CD4-positive, alpha-beta T cell treated with Interleukin-6 for 4 hours (primary cell): Measurements from ENCODE around the gene EPS8L1.
"Not testable (repeated sequence)": the region's sequence is repeated elsewhere in the genome, so short reads cannot be mapped to it uniquely, and the experiment has no call there.

Experiments
- DNase-seq: peaks from one replicate; pipeline ENCODE4 v3.0.0-alpha.2; 2020; ENCODE audit warnings: mixed read lengths

The EPS8L1 gene

GRCh38 chr19:55096061-55096701, 20.5 kb downstream of the EPS8L1 start:
- DNase-seq = no peak

- no peak for DNase-seq
Observed at GRCh38 chr19:55097864-55098715, 22.4 kb downstream of the EPS8L1 start.

GRCh38 chr19:55098716-55099556, 23.3 kb downstream of the EPS8L1 start:
- DNase-seq = no peak

GRCh38 chr19:55099557-55100506, 24.2 kb downstream of the EPS8L1 start:
- no peak for DNase-seq

DNA sequence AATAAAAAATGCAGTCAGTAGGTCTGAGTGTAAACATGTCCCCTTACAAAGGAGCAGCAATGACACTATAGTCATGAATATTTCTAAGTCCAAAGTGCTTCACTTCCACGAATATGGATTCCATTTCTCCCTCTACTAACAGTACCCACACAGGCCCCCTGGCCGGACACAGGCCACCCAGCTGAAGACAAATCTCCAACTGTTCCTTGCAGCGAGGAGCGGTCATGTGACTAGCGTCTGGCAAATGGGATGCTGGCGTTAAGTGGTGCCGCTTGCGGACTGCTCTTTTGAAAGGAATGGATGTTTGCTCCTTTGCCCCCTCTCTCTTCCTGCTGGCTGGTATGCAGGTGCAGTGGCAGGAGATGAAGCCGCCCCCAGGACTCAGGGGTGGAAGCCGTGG, 25.6 kb downstream of the EPS8L1 start:
- DNase-seq = no peak

DNA sequence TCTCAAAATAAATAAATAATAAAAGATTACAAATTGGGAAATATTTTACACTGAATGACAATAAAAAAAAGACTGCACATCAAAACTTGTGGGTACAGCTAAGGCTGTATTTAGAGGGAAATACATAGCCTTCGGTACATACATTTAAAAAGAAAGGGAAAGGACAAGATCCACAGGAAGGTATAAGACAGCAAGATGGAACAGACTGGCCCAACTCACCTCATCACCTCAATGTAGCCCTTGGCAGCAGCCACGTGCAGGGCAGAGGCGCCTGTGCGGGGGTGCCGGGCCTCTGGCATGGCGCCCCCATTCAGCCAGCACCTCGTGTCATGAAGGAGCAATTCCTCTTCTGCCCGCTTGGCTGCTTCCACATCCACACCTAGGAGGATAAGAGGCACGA, 27.5 kb downstream of the EPS8L1 start:
- DNase-seq = no peak

DNA sequence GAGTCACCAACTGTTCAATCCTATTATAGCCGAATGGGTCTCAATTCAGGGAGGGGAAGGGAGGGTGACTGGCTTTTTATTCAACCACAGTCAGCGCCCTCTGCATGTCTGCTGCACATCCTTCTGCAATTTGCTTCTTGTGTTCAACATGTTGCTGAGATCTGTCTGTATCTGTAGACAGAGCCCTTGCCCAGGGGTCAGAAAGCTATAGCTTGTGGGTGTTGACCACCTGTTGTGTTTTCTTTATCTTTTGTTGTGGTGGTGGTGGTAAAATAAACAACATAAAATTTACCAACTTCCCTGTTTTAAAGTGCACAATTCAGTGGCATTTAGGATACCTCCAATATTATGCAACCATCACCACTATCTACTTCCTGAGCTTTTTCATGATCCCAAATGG, 29.6 kb downstream of the EPS8L1 start:
- DNase-seq = no peak

GRCh38 chr19:55106591-55106990, 30.9 kb downstream of the EPS8L1 start:
- no peak for DNase-seq

DNA sequence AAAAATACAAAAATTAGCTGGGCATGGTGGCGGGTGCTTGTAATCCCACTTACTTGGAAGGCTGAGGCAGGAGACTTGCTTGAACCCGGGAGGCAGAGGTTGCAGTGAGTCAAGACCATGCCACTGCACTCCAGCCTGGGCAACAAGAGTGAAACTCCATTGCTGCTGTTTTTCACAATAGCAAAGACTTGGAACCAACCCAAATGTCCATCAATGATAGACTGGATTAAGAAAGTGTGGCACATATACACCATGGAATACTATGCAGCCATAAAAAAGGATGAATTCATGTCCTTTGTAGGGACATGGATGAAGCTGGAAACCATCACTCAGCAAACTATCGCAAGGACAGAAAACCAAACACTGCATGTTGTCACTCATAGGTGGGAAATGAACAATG, 31.6 kb downstream of the EPS8L1 start:
- DNase-seq = not testable (repeated sequence)

- DNase-seq = no peak
Observed at GRCh38 chr19:55109527-55110291, 34.0 kb downstream of the EPS8L1 start.

DNA sequence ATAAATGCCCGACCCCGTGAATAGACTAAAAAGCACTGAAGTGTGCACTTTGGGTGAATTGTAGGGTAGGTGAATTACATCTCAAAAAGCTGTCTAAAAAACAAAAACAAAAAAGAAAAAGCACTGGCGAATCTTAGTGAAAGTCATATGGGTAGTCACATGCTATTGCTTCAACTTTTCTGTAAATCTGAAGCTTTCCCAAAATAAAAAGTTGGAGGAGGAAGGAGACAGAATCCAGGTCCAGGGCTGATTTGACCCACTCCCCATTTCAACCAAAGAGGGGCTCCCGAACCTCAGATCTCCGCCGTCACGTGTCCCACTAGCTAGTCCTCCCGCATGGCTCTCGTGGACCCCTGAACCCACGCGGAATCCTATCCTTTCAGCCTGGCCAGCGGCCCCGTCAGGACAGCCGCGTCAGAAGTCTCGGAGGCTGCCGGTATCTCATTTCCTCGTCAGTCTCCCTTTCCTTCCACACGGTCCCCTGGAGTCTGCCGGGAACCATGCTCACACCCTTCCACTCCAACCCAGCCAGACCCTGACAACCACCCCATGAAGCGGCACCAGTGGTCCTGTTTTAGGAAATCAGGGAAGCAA, 35.7 kb downstream of the EPS8L1 start:
- no peak for DNase-seq

- no peak for DNase-seq
Observed at GRCh38 chr19:55112246-55112776, 36.6 kb downstream of the EPS8L1 start.

GRCh38 chr19:55112777-55113569, 37.3 kb downstream of the EPS8L1 start:
- DNase-seq = no peak

GRCh38 chr19:55113570-55114039, 37.9 kb downstream of the EPS8L1 start:
- DNase-seq = no peak

DNA sequence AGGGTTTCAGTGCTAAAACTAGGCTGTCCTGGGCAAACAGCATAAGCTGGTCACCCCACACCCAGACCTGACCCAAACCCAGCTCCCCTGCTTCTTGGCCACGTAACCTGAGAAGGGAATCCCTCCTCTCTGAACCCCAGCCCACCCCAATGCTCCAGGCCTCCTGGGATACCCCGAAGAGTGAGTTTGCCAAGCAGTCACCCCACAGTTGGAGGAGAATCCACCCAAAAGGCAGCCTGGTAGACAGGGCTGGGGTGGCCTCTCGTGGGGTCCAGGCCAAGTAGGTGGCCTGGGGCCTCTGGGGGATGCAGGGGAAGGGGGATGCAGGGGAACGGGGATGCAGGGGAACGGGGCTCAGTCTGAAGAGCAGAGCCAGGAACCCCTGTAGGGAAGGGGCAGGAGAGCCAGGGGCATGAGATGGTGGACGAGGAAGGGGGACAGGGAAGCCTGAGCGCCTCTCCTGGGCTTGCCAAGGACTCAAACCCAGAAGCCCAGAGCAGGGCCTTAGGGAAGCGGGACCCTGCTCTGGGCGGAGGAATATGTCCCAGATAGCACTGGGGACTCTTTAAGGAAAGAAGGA, 39.0 kb downstream of the EPS8L1 start:
- DNase-seq = no peak

- no peak for DNase-seq
Observed at GRCh38 chr19:55115446-55116065, 39.9 kb downstream of the EPS8L1 start.

DNA sequence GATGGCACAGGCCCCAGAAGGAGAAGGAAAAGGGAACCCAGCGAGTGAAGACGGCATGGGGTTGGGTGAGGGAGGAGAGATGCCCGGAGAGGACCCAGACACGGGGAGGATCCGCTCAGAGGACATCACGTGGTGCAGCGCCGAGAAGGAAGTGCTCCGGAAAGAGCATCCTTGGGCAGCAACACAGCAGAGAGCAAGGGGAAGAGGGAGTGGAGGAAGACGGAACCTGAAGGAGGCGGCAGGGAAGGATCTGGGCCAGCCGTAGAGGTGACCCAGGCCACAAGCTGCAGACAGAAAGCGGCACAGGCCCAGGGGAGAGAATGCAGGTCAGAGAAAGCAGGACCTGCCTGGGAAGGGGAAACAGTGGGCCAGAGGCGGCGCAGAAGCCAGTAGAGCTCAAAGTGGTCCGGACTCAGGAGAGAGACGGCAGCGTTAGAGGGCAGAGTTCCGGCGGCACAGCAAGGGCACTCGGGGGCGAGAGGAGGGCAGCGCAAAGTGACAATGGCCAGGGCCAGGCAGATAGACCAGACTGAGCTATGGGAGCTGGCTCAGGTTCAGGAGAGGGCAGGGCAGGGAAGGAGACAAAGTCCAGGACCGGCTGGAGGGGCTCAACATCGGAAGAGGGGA, 40.7 kb downstream of the EPS8L1 start:
- DNase-seq = peak; percentile 60
